Measurements from ENCODE around the gene AURKAIP1.
"Not testable (repeated sequence)": the region's sequence is repeated elsewhere in the genome, so short reads cannot be mapped to it uniquely, and the experiment has no call there.

Gene AURKAIP1

GRCh38 chr1:1387098-1388077, 12.4 kb upstream of the AURKAIP1 start:
- no peaks in the 10 kb centered on the region for H3K4me1 ChIP-seq (ENCODE audit: low read length)
- no peak overlapping the region for H2AFZ ChIP-seq (ENCODE audit: low read length)
- no peaks in the 10 kb centered on the region for H4K20me1 ChIP-seq (ENCODE audit: insufficient read depth, low read length)
- H3K36me3 ChIP-seq (replicated peaks; ENCODE audit: insufficient read depth, low read length), result peaks cover 30% of the 10 kb centered on the region
- H3K27me3 ChIP-seq (replicated peaks; ENCODE audit: insufficient read depth, low read length), result no peaks in the 10 kb centered on the region
- peaks cover 23% of the 10 kb centered on the region for H3K79me2 ChIP-seq (ENCODE audit: low read length)
- H3F3A ChIP-seq (ENCODE audit: insufficient read depth, low read length), result no peaks in the 10 kb centered on the region
- no peaks in the 10 kb centered on the region for H3K9me3 ChIP-seq (replicated peaks; ENCODE audit: insufficient read depth, low read length)
- DNase-seq, result no peak
- no peaks in the 10 kb centered on the region for H3K9me2 ChIP-seq (replicated peaks; ENCODE audit: insufficient read depth, low read length)
- TF ChIP-seq CTCF (IDR thresholded peaks at IDR 0.05; ENCODE audit: low read length) (no peak), EZH2phosphoT487 (IDR thresholded peaks at IDR 0.05; ENCODE audit: low read length) (no peak), EZH2 (optimal IDR thresholded peaks at IDR 0.05; ENCODE audit: low read depth, low read length) (no peak)
- no peak overlapping the region for H3K27ac ChIP-seq (ENCODE audit: low read length)
- no peak overlapping the region for H3K4me2 ChIP-seq (ENCODE audit: low read depth, low read length)
- no peak overlapping the region for H3K4me3 ChIP-seq (ENCODE audit: low read length)
- no peak overlapping the region for H3K9ac ChIP-seq (ENCODE audit: low read length)

GRCh38 chr1:1385931-1386330, 10.9 kb upstream of the AURKAIP1 start:
- Histone ChIP-seq H3K4me3 (ENCODE audit: low read length) (no peak overlapping the region), H3K4me2 (ENCODE audit: low read depth, low read length) (no peak overlapping the region), H3K9me2 (replicated peaks; ENCODE audit: insufficient read depth, low read length) (no peaks in the 10 kb centered on the region), H3F3A (ENCODE audit: insufficient read depth, low read length) (no peaks in the 10 kb centered on the region), H3K36me3 (replicated peaks; ENCODE audit: insufficient read depth, low read length) (peaks cover 26% of the 10 kb centered on the region), H3K4me1 (ENCODE audit: low read length) (no peaks in the 10 kb centered on the region), H3K79me2 (ENCODE audit: low read length) (peaks cover 20% of the 10 kb centered on the region; the same call in 1 of the 2 replicates), H3K27ac (ENCODE audit: low read length) (no peak overlapping the region), H3K27me3 (replicated peaks; ENCODE audit: insufficient read depth, low read length) (no peaks in the 10 kb centered on the region), H2AFZ (ENCODE audit: low read length) (no peak overlapping the region), H3K9ac (ENCODE audit: low read length) (no peak overlapping the region), H4K20me1 (ENCODE audit: insufficient read depth, low read length) (no peaks in the 10 kb centered on the region), H3K9me3 (replicated peaks; ENCODE audit: insufficient read depth, low read length) (no peaks in the 10 kb centered on the region)
- no peak for TF ChIP-seq EZH2 (optimal IDR thresholded peaks at IDR 0.05; ENCODE audit: low read depth, low read length)
- no peak for TF ChIP-seq CTCF (IDR thresholded peaks at IDR 0.05; ENCODE audit: low read length)
- TF ChIP-seq EZH2phosphoT487 (IDR thresholded peaks at IDR 0.05; ENCODE audit: low read length), result no peak
- DNase-seq, result no peak

- H4K20me1 ChIP-seq (ENCODE audit: insufficient read depth, low read length), result not testable (repeated sequence)
Measured at GRCh38 chr1:1385339-1385738, 10.3 kb upstream of the AURKAIP1 start.

GRCh38 chr1:1381294-1381693, 6.3 kb upstream of the AURKAIP1 start:
- DNase-seq, result no peak
- Histone ChIP-seq H4K20me1 (ENCODE audit: insufficient read depth, low read length) (no peaks in the 10 kb centered on the region), H3K27me3 (replicated peaks; ENCODE audit: insufficient read depth, low read length) (no peaks in the 10 kb centered on the region), H3K4me3 (ENCODE audit: low read length) (no peak overlapping the region), H3K9me2 (replicated peaks; ENCODE audit: insufficient read depth, low read length) (no peaks in the 10 kb centered on the region), H3K27ac (ENCODE audit: low read length) (no peak overlapping the region), H3K79me2 (ENCODE audit: low read length) (peaks cover 6% of the 10 kb centered on the region; the same call in 1 of the 2 replicates), H3K9ac (ENCODE audit: low read length) (no peak overlapping the region), H3K4me2 (ENCODE audit: low read depth, low read length) (no peak overlapping the region), H3F3A (ENCODE audit: insufficient read depth, low read length) (peaks cover 9% of the 10 kb centered on the region; the same call in 1 of the 2 replicates), H3K4me1 (ENCODE audit: low read length) (no peaks in the 10 kb centered on the region), H3K9me3 (replicated peaks; ENCODE audit: insufficient read depth, low read length) (no peaks in the 10 kb centered on the region), H3K36me3 (replicated peaks; ENCODE audit: insufficient read depth, low read length) (0 out of 2 replicates have a peak, but pooled peaks cover 4% of the 10 kb centered on the region), H2AFZ (ENCODE audit: low read length) (no peak overlapping the region)
- TF ChIP-seq EZH2phosphoT487 (IDR thresholded peaks at IDR 0.05; ENCODE audit: low read length) (no peak), CTCF (IDR thresholded peaks at IDR 0.05; ENCODE audit: low read length) (no peak), EZH2 (optimal IDR thresholded peaks at IDR 0.05; ENCODE audit: low read depth, low read length) (no peak)

More at GRCh38 chr1:1385339-1385738, 10.3 kb upstream of the AURKAIP1 start:
- H2AFZ ChIP-seq (ENCODE audit: low read length); H3K9me3 ChIP-seq (replicated peaks; ENCODE audit: insufficient read depth, low read length); H3K27ac ChIP-seq (ENCODE audit: low read length); H3K4me1 ChIP-seq (ENCODE audit: low read length); DNase-seq; H3K9ac ChIP-seq (ENCODE audit: low read length); H3K4me2 ChIP-seq (ENCODE audit: low read depth, low read length); H3K9me2 ChIP-seq (replicated peaks; ENCODE audit: insufficient read depth, low read length); H3K27me3 ChIP-seq (replicated peaks; ENCODE audit: insufficient read depth, low read length); H3F3A ChIP-seq (ENCODE audit: insufficient read depth, low read length); H3K4me3 ChIP-seq (ENCODE audit: low read length): not testable (repeated sequence)
- Histone ChIP-seq H3K79me2 (ENCODE audit: low read length) (peaks cover 16% of the 10 kb centered on the region; the same call in 1 of the 2 replicates), H3K36me3 (replicated peaks; ENCODE audit: insufficient read depth, low read length) (peaks cover 26% of the 10 kb centered on the region)
